A549 (cell line): Measurements from ENCODE around the gene DENND2D. TPM values are rescaled to one million over a fixed set of nuclear protein-coding genes. Genes with fewer than 3 reads are reported as not detected.
A peak's percentile ranks its signal among the peaks of the same experiment; 100 is the strongest.

Experiments used
- ATAC-seq, 2 experiments: fragments of 200-7000 bp in 1 of 2; fragments of >200 bp in 1 of 2; cut with Nextera tagmentation in 1 of 2; cut with Tn5 transposase in 1 of 2; 3 replicates each; pipeline versions ENCODE4 v1.8.0 to v1.9.1; 2018 to 2020; ENCODE audit warnings: mild to moderate bottlenecking in 1 of 2, moderate library complexity in 1 of 2
- CTCF ChIA-PET: fragments of 300-600 bp; sonication (Branson Sonifier 250); formaldehyde crosslinking; extraction: SDS; loops from one replicate; lab custom pipeline; 2021; ENCODE audit warnings: antibody characterized with exemption, inconsistent platforms; lab: Yijun Ruan, JAX
- POLR2A ChIA-PET: fragments of 350-600 bp; formaldehyde crosslinking; extraction: SDS; loops from one replicate; lab custom pipeline; 2021; ENCODE audit warnings: antibody characterized with exemption, inconsistent platforms; lab: Yijun Ruan, JAX
- DNase-seq, 2 experiments: peaks; one replicate each; pipeline versions ENCODE4 v3.0.0 to v3.0.0-alpha.2; 2011 to 2016; ENCODE audit warnings: low read depth in 1 of 2, low spot score in 1 of 2
- FAIRE-seq: peaks from 2 replicates; lab custom pipeline; 2011; peaks lifted over from hg19 to GRCh38; lab: Jason Lieb, UNC
- H3K27ac ChIP-seq, 2 experiments: fragments of >200 bp; sonication (Bioruptor Twin); formaldehyde crosslinking; 3 replicates each; pipeline ENCODE4 v1.5.1; 2016 to 2017
- H3K4me1 ChIP-seq: fragments of >200 bp; sonication (Bioruptor Twin); formaldehyde crosslinking; 3 replicates; pipeline ENCODE4 v1.6.1; 2016
- H3K4me2 ChIP-seq: fragments of >200 bp; sonication (Bioruptor Twin); formaldehyde crosslinking; 3 replicates; pipeline ENCODE4 v1.6.1; 2016
- H3K4me3 ChIP-seq: fragments of >200 bp; sonication (Bioruptor Twin); formaldehyde crosslinking; 3 replicates; pipeline ENCODE4 v1.5.1; 2016
- H3K9me3 ChIP-seq: fragments of >200 bp; sonication (Bioruptor Twin); formaldehyde crosslinking; 3 replicates; pipeline ENCODE4 v1.6.1; 2016
- CBX2 ChIP-seq: fragments of 200-600 bp; sonication (generic); IDR thresholded peaks from 2 replicates; pipeline ENCODE4 v1.6.1; 2016; ENCODE audit warnings: low read depth, mild to moderate bottlenecking, borderline replicate concordance
- CEBPB ChIP-seq, 2 experiments: fragments of >200 bp in 1 of 2; sonication (Bioruptor Twin) in 1 of 2; formaldehyde crosslinking in 1 of 2; IDR thresholded peaks; 2 replicates each; pipeline ENCODE4 v1.6.1; 2012 to 2016
- CHD2 ChIP-seq: fragments of 150-350 bp; IDR thresholded peaks from 2 replicates; pipeline ENCODE4 v1.6.1; 2014; ENCODE audit warnings: low read length; ENCODE audit not compliant: partially characterized antibody
- EHMT2 ChIP-seq: fragments of 200-600 bp; sonication (generic); IDR thresholded peaks from 2 replicates; pipeline ENCODE4 v1.6.1; 2016; ENCODE audit warnings: antibody characterized with exemption, low read depth, mild to moderate bottlenecking, moderate library complexity
- EP300 ChIP-seq, 2 experiments: fragments of >200 bp; sonication (Bioruptor Twin); formaldehyde crosslinking; IDR thresholded peaks; 2 replicates in 1 of 2; 3 replicates in 1 of 2; pipeline ENCODE4 v1.6.1; 2016 to 2017
- HOXB13 ChIP-seq: fragments of 250-450 bp; sonication (Bioruptor Pico); IDR thresholded peaks from 2 replicates; pipeline ENCODE4 v1.5.0; 2020; ENCODE audit warnings: low read depth, mild to moderate bottlenecking, moderate library complexity
- KDM5A ChIP-seq: fragments of 200-600 bp; sonication (generic); IDR thresholded peaks from 2 replicates; pipeline ENCODE4 v1.6.1; 2016; ENCODE audit warnings: antibody characterized with exemption, mild to moderate bottlenecking
- NFE2L2 ChIP-seq: fragments of 150-350 bp; conservative IDR thresholded peaks from 2 replicates; pipeline ENCODE4 v1.6.1; 2014; ENCODE audit warnings: low read length
- PHF8 ChIP-seq: fragments of 200-600 bp; sonication (generic); IDR thresholded peaks from 2 replicates; pipeline ENCODE4 v1.6.1; 2016; ENCODE audit warnings: low read depth, mild to moderate bottlenecking, antibody characterized with exemption, moderate library complexity, borderline replicate concordance
- SMC3 ChIP-seq: fragments of >200 bp; sonication (Bioruptor Twin); formaldehyde crosslinking; IDR thresholded peaks from 3 replicates; pipeline ENCODE4 v1.6.1; 2018; ENCODE audit warnings: inconsistent platforms
- TP53 ChIP-seq: fragments of 250-450 bp; sonication (Bioruptor Pico); IDR thresholded peaks from 2 replicates; pipeline ENCODE4 v1.5.0; 2021; ENCODE audit warnings: mild to moderate bottlenecking, moderate library complexity
- ZC3H11A ChIP-seq: fragments of 450-650 bp; IDR thresholded peaks from 2 replicates; pipeline ENCODE4 v1.6.1; 2014; ENCODE audit warnings: antibody characterized with exemption, mild to moderate bottlenecking
- ZSCAN20 ChIP-seq: fragments of 250-450 bp; sonication (Bioruptor Pico); IDR thresholded peaks from 2 replicates; pipeline ENCODE4 v1.8.0; 2022; ENCODE audit warnings: mild to moderate bottlenecking, moderate library complexity
- WGBS: methylation state at CpG from one replicate; pipeline ENCODE4 v1.1.6; 2017; ENCODE audit errors: missing lambda C conversion rate; 5-methylcytosine and 5-hydroxymethylcytosine counted together
- polyA plus RNA-seq, 4 experiments: library from polyadenylated mRNA; depleted of rRNA in 3 of 4; stranded (reverse); fragments of >200 nt; fragmentation: RNase III in 1 of 4; extraction: RNeasy Plus Mini Kit Qiagen cat#74134 plus additional on column Dnase treatment in 1 of 4; gene quantifications; 2 replicates in 3 of 4; 3 replicates in 1 of 4; pipeline ENCODE4 v1.2.3, GENCODE V29; 2011 to 2017
- TF ChIP-seq, protein P1 (sequence below): fragments of 450-650 bp; IDR thresholded peaks from 2 replicates; pipeline ENCODE4 v1.6.1; 2014; ENCODE audit warnings: antibody characterized with exemption
- TF ChIP-seq, protein P2 (sequence below): IDR thresholded peaks from 2 replicates; pipeline ENCODE4 v1.6.1; 2012
- TF ChIP-seq, protein P3 (sequence below): IDR thresholded peaks from 2 replicates; pipeline ENCODE4 v1.6.1; 2012
- TF ChIP-seq, protein P4 (sequence below): fragments of >200 bp; sonication (Bioruptor Twin); formaldehyde crosslinking; IDR thresholded peaks from 3 replicates; pipeline ENCODE4 v1.6.1; 2016

DENND2D gene
- polyA plus RNA-seq, 2 of the 4 experiments (the other 2 are of a cell fraction) = 1.7 to 3.4 TPM

- H3K4me1 ChIP-seq = peaks cover 9% of the 10 kb centered on the region; the same call in 2 of the 3 replicates
- no peak overlapping the region for H3K4me2 ChIP-seq
- ChIA-PET CTCF (interaction anchor here (0.7 kb wide), 1 partner anchor 69 kb away, joined by 3 read pairs; no protein-coding TSS in a partner anchor), POLR2A (no interaction called here)
- no peak for ATAC-seq
- DNase-seq = no peak
- TF ChIP-seq TP53 (CRISPR knock-in tag) (no peak), ZSCAN20 (CRISPR knock-in tag) (no peak), HOXB13 (no peak), KDM5A (no peak), EHMT2 (no peak)
- TF ChIP-seq, protein P1, sequence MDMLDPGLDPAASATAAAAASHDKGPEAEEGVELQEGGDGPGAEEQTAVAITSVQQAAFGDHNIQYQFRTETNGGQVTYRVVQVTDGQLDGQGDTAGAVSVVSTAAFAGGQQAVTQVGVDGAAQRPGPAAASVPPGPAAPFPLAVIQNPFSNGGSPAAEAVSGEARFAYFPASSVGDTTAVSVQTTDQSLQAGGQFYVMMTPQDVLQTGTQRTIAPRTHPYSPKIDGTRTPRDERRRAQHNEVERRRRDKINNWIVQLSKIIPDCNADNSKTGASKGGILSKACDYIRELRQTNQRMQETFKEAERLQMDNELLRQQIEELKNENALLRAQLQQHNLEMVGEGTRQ = no peak
- no peak for FAIRE-seq
- H3K27ac ChIP-seq = no peak overlapping the region
- no peak overlapping the region for H3K4me3 ChIP-seq
- H3K9me3 ChIP-seq = no peaks in the 10 kb centered on the region
Observed at GRCh38 chr1:111145963-111146768, 54.3 kb downstream of the DENND2D start.

- no CpG with 5 or more reads among the region's 2 CpGs for WGBS
- POLR2A ChIA-PET = no interaction called here
Observed at GRCh38 chr1:111145542-111145941, 54.9 kb downstream of the DENND2D start.

GRCh38 chr1:111142356-111142975 lies 58.0 kb downstream of the DENND2D start:
- ChIA-PET POLR2A (no interaction called here), CTCF (no interaction called here)
- 79% methylated on average over 5 of the region's 5 CpGs for WGBS
- DNase-seq (no peak), ATAC-seq (no peak), FAIRE-seq (no peak)
- peak overlapping the region; percentile 76; the same call in 2 of the 3 replicates for H3K4me2 ChIP-seq
- no peaks in the 10 kb centered on the region for H3K9me3 ChIP-seq
- no peak overlapping the region for H3K27ac ChIP-seq
- TF ChIP-seq SMC3 = no peak
- H3K4me1 ChIP-seq = peaks cover 15% of the 10 kb centered on the region; the same call in 2 of the 3 replicates
- H3K4me3 ChIP-seq = no peak overlapping the region

More at GRCh38 chr1:111145542-111145941, 54.9 kb downstream of the DENND2D start:
- no peak overlapping the region for H3K27ac ChIP-seq
- DNase-seq (no peak), FAIRE-seq (no peak), ATAC-seq (no peak)
- CTCF ChIA-PET = no interaction called here
- no peaks in the 10 kb centered on the region for H3K9me3 ChIP-seq
- no peak overlapping the region for H3K4me3 ChIP-seq
- peaks cover 9% of the 10 kb centered on the region; the same call in 2 of the 3 replicates for H3K4me1 ChIP-seq
- no peak overlapping the region for H3K4me2 ChIP-seq
- TF ChIP-seq CHD2 = no peak
- no peak for TF ChIP-seq EP300 (IDR thresholded peaks at IDR 0.05)
- TF ChIP-seq, protein P2, sequence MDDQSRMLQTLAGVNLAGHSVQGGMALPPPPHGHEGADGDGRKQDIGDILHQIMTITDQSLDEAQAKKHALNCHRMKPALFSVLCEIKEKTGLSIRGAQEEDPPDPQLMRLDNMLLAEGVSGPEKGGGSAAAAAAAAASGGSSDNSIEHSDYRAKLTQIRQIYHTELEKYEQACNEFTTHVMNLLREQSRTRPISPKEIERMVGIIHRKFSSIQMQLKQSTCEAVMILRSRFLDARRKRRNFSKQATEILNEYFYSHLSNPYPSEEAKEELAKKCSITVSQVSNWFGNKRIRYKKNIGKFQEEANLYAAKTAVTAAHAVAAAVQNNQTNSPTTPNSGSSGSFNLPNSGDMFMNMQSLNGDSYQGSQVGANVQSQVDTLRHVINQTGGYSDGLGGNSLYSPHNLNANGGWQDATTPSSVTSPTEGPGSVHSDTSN = no peak
- no peak for TF ChIP-seq CEBPB (IDR thresholded peaks at IDR 0.05)
- TF ChIP-seq PHF8 = no peak
- no peak for TF ChIP-seq ZC3H11A
- TF ChIP-seq, protein P3, sequence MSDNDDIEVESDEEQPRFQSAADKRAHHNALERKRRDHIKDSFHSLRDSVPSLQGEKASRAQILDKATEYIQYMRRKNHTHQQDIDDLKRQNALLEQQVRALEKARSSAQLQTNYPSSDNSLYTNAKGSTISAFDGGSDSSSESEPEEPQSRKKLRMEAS = no peak
- TF ChIP-seq TP53 (CRISPR knock-in tag) = no peak
- no peak for TF ChIP-seq CBX2
- TF ChIP-seq, protein P4, sequence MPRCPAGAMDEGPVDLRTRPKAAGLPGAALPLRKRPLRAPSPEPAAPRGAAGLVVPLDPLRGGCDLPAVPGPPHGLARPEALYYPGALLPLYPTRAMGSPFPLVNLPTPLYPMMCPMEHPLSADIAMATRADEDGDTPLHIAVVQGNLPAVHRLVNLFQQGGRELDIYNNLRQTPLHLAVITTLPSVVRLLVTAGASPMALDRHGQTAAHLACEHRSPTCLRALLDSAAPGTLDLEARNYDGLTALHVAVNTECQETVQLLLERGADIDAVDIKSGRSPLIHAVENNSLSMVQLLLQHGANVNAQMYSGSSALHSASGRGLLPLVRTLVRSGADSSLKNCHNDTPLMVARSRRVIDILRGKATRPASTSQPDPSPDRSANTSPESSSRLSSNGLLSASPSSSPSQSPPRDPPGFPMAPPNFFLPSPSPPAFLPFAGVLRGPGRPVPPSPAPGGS = no peak
- no peak for TF ChIP-seq NFE2L2
